ACC112 (cell line): ENCODE results near the gene HMCN1.

Source experiments
- H2AFZ ChIP-seq: fragments of 200-600 bp; sonication (generic); one replicate; pipeline ENCODE4 v1.6.0; 2017; ENCODE audit warnings: antibody characterized with exemption, low read length; ENCODE audit not compliant: unreplicated experiment
- H3K27ac ChIP-seq: fragments of 200-600 bp; sonication (generic); 2 replicates; pipeline ENCODE4 v1.5.1; 2014; ENCODE audit warnings: low read depth, mild to moderate bottlenecking, antibody characterized with exemption, low read length, moderate library complexity
- H3K27me3 ChIP-seq: fragments of 200-600 bp; sonication (generic); 2 replicates; pipeline ENCODE4 v1.6.1; 2014; ENCODE audit warnings: mild to moderate bottlenecking, antibody characterized with exemption, low read length, moderate library complexity, mixed read lengths; ENCODE audit not compliant: insufficient read depth
- H3K36me3 ChIP-seq: fragments of 200-600 bp; sonication (generic); 2 replicates; pipeline ENCODE4 v1.6.1; 2016; ENCODE audit warnings: mild to moderate bottlenecking, antibody characterized with exemption, low read length, moderate library complexity, mixed read lengths; ENCODE audit not compliant: insufficient read depth
- H3K4me1 ChIP-seq: fragments of 200-600 bp; sonication (generic); one replicate; pipeline ENCODE4 v1.6.1; 2016; ENCODE audit warnings: low read length, mixed read lengths; ENCODE audit not compliant: insufficient read depth, unreplicated experiment, control insufficient read depth
- H3K4me3 ChIP-seq: fragments of 200-600 bp; sonication (generic); 2 replicates; pipeline ENCODE4 v1.5.1; 2014; ENCODE audit warnings: mild to moderate bottlenecking, low read depth, low read length
- H3K79me2 ChIP-seq: fragments of 200-600 bp; sonication (generic); one replicate; pipeline ENCODE4 v1.6.0; 2016; ENCODE audit warnings: low read length; ENCODE audit not compliant: control insufficient read depth, unreplicated experiment, insufficient read depth

Gene HMCN1

GRCh38 chr1:186073697-186074096 lies 339.5 kb downstream of the HMCN1 start:
- Histone ChIP-seq H3K79me2 (no peaks in the 10 kb centered on the region), H3K27ac (no peak overlapping the region), H3K27me3 (no peaks in the 10 kb centered on the region), H2AFZ (no peak overlapping the region), H3K4me1 (no peaks in the 10 kb centered on the region), H3K36me3 (no peaks in the 10 kb centered on the region), H3K4me3 (no peak overlapping the region)

GRCh38 chr1:186076006-186076405 lies 341.8 kb downstream of the HMCN1 start:
- Histone ChIP-seq H2AFZ (no peak overlapping the region), H3K79me2 (no peaks in the 10 kb centered on the region), H3K27me3 (no peaks in the 10 kb centered on the region), H3K4me3 (no peak overlapping the region), H3K4me1 (no peaks in the 10 kb centered on the region), H3K36me3 (no peaks in the 10 kb centered on the region), H3K27ac (no peak overlapping the region)

GRCh38 chr1:186078245-186078644 lies 344.1 kb downstream of the HMCN1 start:
- Histone ChIP-seq H3K27me3 (no peaks in the 10 kb centered on the region), H3K4me1 (no peaks in the 10 kb centered on the region), H3K79me2 (no peaks in the 10 kb centered on the region), H3K4me3 (no peak overlapping the region), H2AFZ (no peak overlapping the region), H3K36me3 (no peaks in the 10 kb centered on the region), H3K27ac (no peak overlapping the region)

GRCh38 chr1:186079084-186079684 lies 345.0 kb downstream of the HMCN1 start:
- no peak overlapping the region for H2AFZ ChIP-seq
- H3K4me3 ChIP-seq = no peak overlapping the region
- H3K36me3 ChIP-seq = no peaks in the 10 kb centered on the region
- no peak overlapping the region for H3K27ac ChIP-seq
- H3K79me2 ChIP-seq = no peaks in the 10 kb centered on the region
- no peaks in the 10 kb centered on the region for H3K27me3 ChIP-seq
- H3K4me1 ChIP-seq = no peaks in the 10 kb centered on the region

GRCh38 chr1:186082235-186082937 lies 348.2 kb downstream of the HMCN1 start:
- Histone ChIP-seq H3K27me3 (no peaks in the 10 kb centered on the region), H3K79me2 (no peaks in the 10 kb centered on the region), H3K27ac (no peak overlapping the region), H3K36me3 (no peaks in the 10 kb centered on the region), H2AFZ (no peak overlapping the region), H3K4me3 (no peak overlapping the region), H3K4me1 (no peaks in the 10 kb centered on the region)

- Histone ChIP-seq H3K27ac (no peak overlapping the region), H2AFZ (no peak overlapping the region), H3K4me1 (no peaks in the 10 kb centered on the region), H3K4me3 (no peak overlapping the region), H3K36me3 (no peaks in the 10 kb centered on the region), H3K79me2 (no peaks in the 10 kb centered on the region), H3K27me3 (no peaks in the 10 kb centered on the region)
These were observed 352.4 kb downstream of the HMCN1 start for GRCh38 chr1:186086583-186086982.

GRCh38 chr1:186089940-186090339 lies 355.7 kb downstream of the HMCN1 start:
- no peak overlapping the region for H3K4me3 ChIP-seq
- H3K36me3 ChIP-seq = no peaks in the 10 kb centered on the region
- H2AFZ ChIP-seq = no peak overlapping the region

GRCh38 chr1:186091222-186091720 lies 357.1 kb downstream of the HMCN1 start:
- Histone ChIP-seq H3K36me3 (no peaks in the 10 kb centered on the region), H3K27me3 (no peaks in the 10 kb centered on the region), H3K79me2 (no peaks in the 10 kb centered on the region), H3K4me1 (peaks cover 16% of the 10 kb centered on the region), H3K27ac (no peak overlapping the region), H3K4me3 (no peak overlapping the region), H2AFZ (no peak overlapping the region)

More at GRCh38 chr1:186089940-186090339, 355.7 kb downstream of the HMCN1 start:
- Histone ChIP-seq H3K27me3 (no peaks in the 10 kb centered on the region), H3K4me1 (peaks cover 16% of the 10 kb centered on the region), H3K27ac (no peak overlapping the region), H3K79me2 (no peaks in the 10 kb centered on the region)

- H3K4me1 ChIP-seq = peaks cover 16% of the 10 kb centered on the region
- H3K27me3 ChIP-seq = no peaks in the 10 kb centered on the region
- H3K4me3 ChIP-seq = no peak overlapping the region
- peak overlapping the region; percentile 19; the same call in 1 of the 2 replicates for H3K27ac ChIP-seq
- no peaks in the 10 kb centered on the region for H3K79me2 ChIP-seq
- H2AFZ ChIP-seq = peak overlapping the region; percentile 24
- H3K36me3 ChIP-seq = no peaks in the 10 kb centered on the region
These were observed 359.2 kb downstream of the HMCN1 start for GRCh38 chr1:186093437-186093836.

GRCh38 chr1:186094172-186094571 lies 360.0 kb downstream of the HMCN1 start:
- H3K4me1 ChIP-seq = peaks cover 16% of the 10 kb centered on the region
- H3K36me3 ChIP-seq = no peaks in the 10 kb centered on the region
- H3K27me3 ChIP-seq = no peaks in the 10 kb centered on the region
- H3K4me3 ChIP-seq = no peak overlapping the region; the same call in 1 of the 2 replicates
- H3K27ac ChIP-seq = no peak overlapping the region
- no peak overlapping the region for H2AFZ ChIP-seq
- H3K79me2 ChIP-seq = no peaks in the 10 kb centered on the region
